HG03095 (cell line): ENCODE measurements around the gene NPIPB13.
"Not testable (repeated sequence)": the region's sequence is repeated elsewhere in the genome, so short reads cannot be mapped to it uniquely, and the experiment has no call there.

ENCODE experiments used
- ATAC-seq: cut with Tn5 transposase; IDR thresholded peaks from one replicate; pipeline ENCODE4 v1.9.1; 2021; ENCODE audit warnings: moderate library complexity; ENCODE audit not compliant: unreplicated experiment

The NPIPB13 gene

GRCh38 chr16:30248379-30248778 is at the start of gene NPIPB13:
NPIPB13 (minus strand) TSS chr16:30248479; CDS start chr16:30245573, 2,906 bp downstream.
- ATAC-seq: not testable (repeated sequence)

DNA sequence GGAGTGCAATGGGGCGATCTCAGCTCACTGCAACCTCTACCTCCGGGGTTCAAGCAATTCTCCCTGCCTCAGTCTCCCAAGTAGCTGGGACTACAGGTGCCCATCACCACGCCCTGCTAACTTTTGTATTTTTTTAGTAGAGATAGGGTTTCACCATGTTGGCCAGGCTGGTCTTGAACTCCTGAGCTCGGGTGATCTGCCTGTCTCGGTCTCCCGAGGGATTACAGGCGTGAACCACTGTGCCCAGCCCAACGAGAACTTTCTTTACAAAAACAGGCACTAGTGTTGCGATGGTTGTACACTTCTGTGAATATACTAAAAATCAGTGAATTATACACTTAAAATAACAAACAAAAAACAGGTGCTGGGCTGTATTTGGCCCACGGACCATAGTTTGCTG is 34.1 kb upstream of the NPIPB13 start:
- not testable (repeated sequence) for ATAC-seq

GRCh38 chr16:30278523-30278922 is 30.2 kb upstream of the NPIPB13 start:
- ATAC-seq: not testable (repeated sequence)

DNA sequence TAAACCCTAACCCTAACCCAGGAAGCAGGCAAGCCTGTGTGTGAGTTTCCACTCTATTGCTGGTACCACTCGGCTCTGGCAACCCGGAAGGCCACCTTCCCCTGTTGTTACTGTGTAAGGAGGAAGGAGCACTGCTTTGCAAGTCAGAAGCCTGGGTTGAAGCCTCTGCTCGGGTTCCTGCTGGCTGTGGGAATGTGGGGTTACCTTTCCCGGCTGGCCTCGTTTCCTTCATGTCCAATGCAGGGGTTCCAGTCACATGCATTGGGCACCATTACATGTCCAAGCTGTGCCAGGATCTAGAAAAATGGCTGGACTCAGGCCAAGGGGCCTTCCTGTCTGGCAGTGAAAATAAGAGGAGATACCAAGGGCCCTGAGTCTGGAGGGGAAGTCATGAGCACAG is 31.2 kb downstream of the NPIPB13 start:
- ATAC-seq: not testable (repeated sequence)

GRCh38 chr16:30211414-30211813 is 36.9 kb downstream of the NPIPB13 start:
- not testable (repeated sequence) for ATAC-seq

DNA sequence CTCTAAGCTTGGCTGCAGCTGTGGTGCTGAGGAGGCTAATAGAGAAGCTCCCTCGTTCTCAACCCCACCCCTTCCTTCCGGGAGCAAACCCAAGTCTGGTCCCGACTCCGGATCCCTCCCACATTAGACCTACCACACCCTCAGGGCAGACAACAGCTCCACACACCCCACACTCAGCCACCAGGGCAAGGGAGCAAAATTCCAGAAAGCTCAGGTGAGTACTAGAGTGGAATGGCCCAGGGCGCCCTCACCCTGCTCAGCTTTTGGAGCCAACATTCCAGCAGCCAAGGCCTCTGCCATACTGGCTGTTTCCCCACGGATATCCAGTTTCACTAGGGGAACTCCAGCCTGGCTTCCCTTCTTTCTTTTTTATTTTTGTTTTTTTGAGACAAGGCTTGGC is 39.2 kb downstream of the NPIPB13 start:
- not testable (repeated sequence) for ATAC-seq

GRCh38 chr16:30207063-30207704 is 41.1 kb downstream of the NPIPB13 start:
- ATAC-seq: not testable (repeated sequence)

- ATAC-seq: not testable (repeated sequence)
Observed at GRCh38 chr16:30206252-30206651, 42.0 kb downstream of the NPIPB13 start.

- ATAC-seq: not testable (repeated sequence)
Observed at GRCh38 chr16:30205541-30206236, 42.6 kb downstream of the NPIPB13 start.

DNA sequence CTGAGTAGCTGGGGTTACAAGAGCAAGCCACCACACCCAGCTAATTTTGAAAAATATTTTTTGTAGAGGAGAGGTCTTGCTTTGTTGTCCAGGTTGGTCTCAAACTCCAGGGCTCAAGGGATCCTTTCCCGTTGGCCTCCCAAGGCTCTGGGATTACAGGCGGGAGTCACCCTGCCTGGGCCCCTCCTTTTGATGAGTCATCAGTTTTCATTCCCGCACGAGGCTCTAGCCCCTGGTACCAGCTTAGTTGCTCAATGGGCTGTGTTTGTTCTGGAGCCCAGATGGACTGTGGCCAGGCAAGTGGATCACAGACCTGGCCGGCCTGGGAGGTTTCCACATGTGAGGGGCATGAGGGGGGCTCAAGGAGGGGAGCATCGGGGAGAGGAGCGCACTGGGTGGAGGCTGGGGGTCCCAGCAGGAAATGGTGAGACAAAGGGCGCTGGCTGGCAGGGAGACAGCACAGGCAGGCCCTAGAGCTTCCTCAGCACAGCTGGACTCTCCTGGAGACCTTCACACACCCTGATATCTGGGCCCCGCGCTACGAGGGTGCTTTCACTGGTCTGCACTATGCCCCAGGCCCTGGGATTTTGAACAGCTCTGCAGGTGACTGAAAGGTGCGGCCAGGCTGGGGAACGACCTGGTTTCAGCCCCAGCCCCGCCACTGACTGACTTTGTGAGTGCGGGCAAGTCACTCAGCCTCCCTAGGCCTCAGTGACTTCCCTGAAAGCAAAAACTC is 48.5 kb downstream of the NPIPB13 start:
- ATAC-seq: not testable (repeated sequence)

GRCh38 chr16:30199049-30199448 is 49.2 kb downstream of the NPIPB13 start, which contains the start of gene SULT1A3:
SULT1A3 (plus strand) TSS chr16:30199255; CDS start chr16:30200729, 1,474 bp downstream.
- not testable (repeated sequence) for ATAC-seq
